ENCODE results near the gene TUBB1. TPM values are rescaled to one million over a fixed set of nuclear protein-coding genes. Genes with fewer than 3 reads are reported as not detected.

TUBB1 gene
- total and polyA plus RNA-seq, 2 of the 13 experiments (the other 11 are each of a cell fraction or from before 2014, with no cell fraction given) = 0.11 to 57.6 TPM

- TF ChIP-seq ZNF160 (CRISPR knock-in tag; IDR thresholded peaks at IDR 0.05) = no peak
- TF ChIP-seq IKZF4 (CRISPR knock-in tag; IDR thresholded peaks at IDR 0.05; ENCODE audit: borderline replicate concordance, low read depth, not compliant biosample characterization) = no peak
- peak; percentile 75; the same call in 1 of the 2 replicates for TF ChIP-seq ZGPAT (CRISPR knock-in tag; IDR thresholded peaks at IDR 0.05)
- TF ChIP-seq MIER2 (CRISPR knock-in tag; IDR thresholded peaks at IDR 0.05) = no peak
- no peak for TF ChIP-seq SMC3 (IDR thresholded peaks at IDR 0.05; ENCODE audit: low read length)
- TF ChIP-seq MEIS1 (CRISPR knock-in tag; IDR thresholded peaks at IDR 0.05; ENCODE audit: borderline replicate concordance) = no peak
- TF ChIP-seq SNAI1 (CRISPR knock-in tag; IDR thresholded peaks at IDR 0.05; ENCODE audit: borderline replicate concordance) = no peak
- TF ChIP-seq ONECUT2 (CRISPR knock-in tag; IDR thresholded peaks at IDR 0.05) = no peak; the same call in 1 of the 2 replicates
- TF ChIP-seq ZNF773 (CRISPR knock-in tag; IDR thresholded peaks at IDR 0.05; ENCODE audit: borderline replicate concordance) = no peak; the same call in 1 of the 2 replicates
- TF ChIP-seq ZNF639 (CRISPR knock-in tag; conservative IDR thresholded peaks at IDR 0.05) = no peak
- TF ChIP-seq FOXP4 (CRISPR knock-in tag; IDR thresholded peaks at IDR 0.05) = no peak
- TF ChIP-seq PRMT3 (CRISPR knock-in tag; IDR thresholded peaks at IDR 0.05; ENCODE audit: borderline replicate concordance, low read depth) = no peak
- no peak for TF ChIP-seq ZNF414 (CRISPR knock-in tag; IDR thresholded peaks at IDR 0.05)
Measured at GRCh38 chr20:59042151-59042795, 23.0 kb downstream of the TUBB1 start, which contains the start of gene PRELID3B (continued).
